Umbilical cord (tissue), 2 donors: ENCODE results near the gene DYDC1. TPM values are rescaled to one million over a fixed set of nuclear protein-coding genes. Genes with fewer than 3 reads are reported as not detected.
"Not testable (repeated sequence)": the region's sequence is repeated elsewhere in the genome, so short reads cannot be mapped to it uniquely, and the experiment has no call there.

Experiments
- DNase-seq: peaks from one replicate; pipeline ENCODE4 v3.0.0-alpha.2; 2015; ENCODE audit warnings: low spot score
- total RNA-seq: library from RNA; depleted of rRNA; stranded (reverse); fragments of >200 nt; gene quantifications from one replicate; pipeline ENCODE4 v1.2.3, GENCODE V29; 2014; ENCODE audit warnings: low replicate concordance; ENCODE audit not compliant: insufficient read depth

The DYDC1 gene
- total RNA-seq, 1 donor from 2014 or later, result not detected

DNA sequence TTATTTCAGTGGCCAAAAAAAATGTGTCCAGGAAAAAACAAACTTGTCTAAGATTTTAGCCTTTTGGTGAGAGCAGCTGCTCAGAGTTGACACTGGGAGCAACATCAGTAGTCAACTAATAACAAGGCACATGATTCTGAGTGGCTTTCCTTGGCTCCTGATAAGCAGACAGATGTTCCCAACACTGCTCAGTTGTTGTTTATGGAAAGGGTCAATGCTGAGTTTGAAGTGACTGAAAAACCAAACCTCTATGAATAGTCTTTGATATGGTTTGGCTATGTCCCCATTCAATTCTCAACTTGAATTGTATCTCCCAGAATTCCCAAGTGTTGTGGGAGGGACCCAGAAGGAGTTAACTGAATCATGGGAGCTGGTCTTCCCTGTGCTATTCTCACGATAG is 12.3 kb downstream of the DYDC1 start:
- no peak for DNase-seq

DNA sequence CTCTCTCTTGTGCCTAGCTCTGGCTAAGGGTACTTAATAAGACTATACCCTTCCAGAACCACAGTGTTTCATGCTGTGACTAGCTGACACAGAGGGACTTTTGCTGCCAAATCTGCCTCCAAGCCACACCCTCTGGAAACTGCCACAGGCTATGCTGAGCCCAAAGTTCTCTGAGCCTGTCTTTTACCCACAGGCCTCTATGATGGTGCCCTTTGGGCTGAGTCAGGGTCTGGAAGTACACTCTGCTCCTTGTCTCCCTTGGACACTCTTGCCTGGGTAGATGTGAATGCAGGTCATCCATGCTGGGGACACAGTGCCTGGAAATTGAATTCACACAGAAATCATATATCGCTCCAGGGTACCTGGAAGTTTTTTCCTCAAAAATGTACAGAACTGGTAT is 22.6 kb downstream of the DYDC1 start:
- no peak for DNase-seq

DNA sequence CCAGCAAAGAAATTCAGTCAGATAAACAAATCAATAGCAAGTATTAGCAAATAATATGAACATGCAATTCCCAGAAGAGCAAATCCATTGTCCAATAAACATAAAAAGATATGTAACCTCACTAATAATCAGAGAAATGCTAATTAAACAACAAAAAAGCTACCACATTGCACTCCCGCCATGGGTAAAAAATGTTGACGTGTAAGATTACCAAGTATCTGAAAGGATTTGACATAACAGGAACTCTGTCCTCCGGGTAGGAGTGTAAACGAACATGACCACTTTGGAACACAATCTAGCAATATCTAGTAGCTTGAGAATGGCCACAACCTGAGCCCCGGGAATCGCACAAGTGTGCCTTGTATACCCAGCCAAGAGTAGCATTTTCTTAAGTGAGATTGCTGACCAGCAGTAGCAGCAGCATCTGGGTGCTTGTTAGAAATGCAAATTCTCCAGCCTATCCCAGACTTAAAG is 31.6 kb downstream of the DYDC1 start:
- DNase-seq, result no peak

DNA sequence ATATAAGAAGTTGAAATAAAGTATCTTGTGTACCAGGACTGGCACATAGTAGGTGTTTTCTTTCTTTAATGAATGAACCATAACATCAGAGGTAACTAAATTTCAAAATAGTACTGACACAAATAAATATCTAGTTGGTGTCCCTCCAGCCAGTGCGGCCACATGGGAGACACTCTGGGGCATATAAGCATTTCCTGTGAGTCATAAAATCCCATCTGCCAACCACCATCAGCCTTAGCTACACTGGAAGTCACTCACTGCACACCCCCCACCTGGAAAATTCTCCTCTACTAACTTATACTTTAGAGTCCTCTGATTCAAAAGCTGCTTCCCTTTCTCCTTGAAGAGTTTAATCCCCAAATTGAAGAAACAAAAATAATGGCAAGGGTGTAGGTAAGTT is 32.5 kb downstream of the DYDC1 start:
- no peak for DNase-seq

DNA sequence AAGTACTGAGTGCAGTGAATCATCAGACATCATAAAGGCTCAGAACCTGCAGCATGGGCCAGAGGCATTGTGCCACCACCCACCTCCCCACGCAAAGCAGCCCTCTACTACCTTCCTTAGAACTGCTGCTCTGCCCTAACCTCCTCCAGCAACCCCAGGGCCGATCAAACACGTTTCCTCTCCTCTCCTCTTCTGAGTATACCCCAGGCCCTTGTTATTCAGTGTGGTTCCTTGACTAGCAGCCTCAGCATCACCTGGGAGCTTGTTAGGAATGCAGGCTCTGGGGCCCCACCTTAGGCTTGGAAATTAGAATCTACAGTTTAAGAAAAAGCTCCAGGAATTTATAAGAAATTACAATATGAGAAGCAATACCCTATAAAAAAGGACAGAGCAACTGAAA is 33.2 kb downstream of the DYDC1 start:
- no peak for DNase-seq

DNA sequence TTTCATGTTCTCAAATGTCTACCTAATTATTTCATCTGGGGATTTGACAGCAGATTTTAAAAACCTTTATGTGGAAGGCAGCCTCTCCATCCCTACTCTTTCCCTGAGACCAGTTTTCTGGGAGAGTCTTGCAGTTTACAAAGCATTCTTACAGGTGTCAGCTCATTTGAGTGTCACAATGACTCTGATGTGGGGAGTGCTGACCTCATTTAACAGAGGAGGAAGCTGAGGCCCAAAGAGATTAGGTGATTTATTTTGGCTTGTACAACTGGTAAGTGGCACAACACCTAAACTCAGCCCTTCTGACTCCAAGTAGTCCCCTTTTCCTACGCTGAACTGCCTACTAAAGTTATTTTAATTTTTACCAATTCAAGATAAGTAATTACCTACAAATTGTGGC is 33.8 kb downstream of the DYDC1 start:
- DNase-seq, result no peak

DNA sequence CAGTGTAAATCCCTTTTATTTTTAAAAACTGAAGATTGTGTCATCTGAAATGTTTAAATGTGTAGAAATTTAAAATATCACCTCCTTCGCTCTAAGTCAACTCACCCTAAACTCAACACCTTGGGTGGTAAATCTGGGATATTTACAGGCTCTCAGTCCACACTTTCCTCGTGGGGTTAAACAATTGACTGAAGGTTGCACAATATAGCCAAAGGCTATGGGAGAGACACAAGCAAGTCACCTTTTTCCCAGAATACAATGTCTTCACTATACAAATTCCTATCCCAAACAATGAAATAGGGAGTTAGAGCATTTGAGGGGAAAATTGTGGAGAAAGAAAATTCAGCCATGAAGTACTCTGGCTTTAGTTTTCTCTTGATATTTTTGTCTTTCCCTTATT is 34.4 kb downstream of the DYDC1 start:
- no peak for DNase-seq

DNA sequence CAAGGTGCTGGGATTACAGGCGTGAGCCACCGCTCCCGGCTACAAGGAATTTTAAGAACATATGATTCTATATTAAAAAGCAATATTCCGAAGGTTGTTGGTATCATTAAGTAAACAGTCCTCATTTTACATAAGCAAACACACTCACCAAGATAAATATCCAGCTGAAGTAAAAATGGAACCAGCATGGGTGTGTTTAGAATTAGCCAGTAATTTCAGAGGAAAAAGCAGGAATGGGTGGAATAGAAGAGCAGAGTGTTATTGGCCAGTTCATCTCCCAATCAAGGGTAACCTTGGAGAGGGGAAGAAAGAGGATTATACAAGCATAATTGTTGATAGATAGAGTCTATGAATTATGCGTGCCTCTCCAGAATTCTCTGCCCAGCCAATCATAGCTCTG is 35.4 kb downstream of the DYDC1 start:
- DNase-seq, result no peak

DNA sequence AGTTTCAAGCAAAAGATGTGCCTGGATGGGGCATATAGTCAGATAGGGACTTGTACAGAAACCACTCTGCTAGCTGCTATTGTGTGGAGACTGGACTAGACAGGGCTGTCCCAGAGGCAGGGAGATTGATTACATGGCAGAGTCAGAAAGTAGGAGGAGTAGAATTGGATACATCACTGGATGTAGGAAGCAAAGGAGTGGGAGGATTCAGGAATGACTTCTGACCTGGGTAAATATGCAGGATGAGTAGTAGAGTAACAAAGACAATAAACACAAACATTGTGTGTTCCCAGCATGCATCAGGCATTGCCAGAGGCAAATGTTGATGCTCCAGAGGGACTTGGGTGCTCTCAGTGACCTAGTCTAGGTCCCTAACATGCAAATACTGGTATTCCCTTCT is 36.2 kb downstream of the DYDC1 start:
- DNase-seq, result no peak

DNA sequence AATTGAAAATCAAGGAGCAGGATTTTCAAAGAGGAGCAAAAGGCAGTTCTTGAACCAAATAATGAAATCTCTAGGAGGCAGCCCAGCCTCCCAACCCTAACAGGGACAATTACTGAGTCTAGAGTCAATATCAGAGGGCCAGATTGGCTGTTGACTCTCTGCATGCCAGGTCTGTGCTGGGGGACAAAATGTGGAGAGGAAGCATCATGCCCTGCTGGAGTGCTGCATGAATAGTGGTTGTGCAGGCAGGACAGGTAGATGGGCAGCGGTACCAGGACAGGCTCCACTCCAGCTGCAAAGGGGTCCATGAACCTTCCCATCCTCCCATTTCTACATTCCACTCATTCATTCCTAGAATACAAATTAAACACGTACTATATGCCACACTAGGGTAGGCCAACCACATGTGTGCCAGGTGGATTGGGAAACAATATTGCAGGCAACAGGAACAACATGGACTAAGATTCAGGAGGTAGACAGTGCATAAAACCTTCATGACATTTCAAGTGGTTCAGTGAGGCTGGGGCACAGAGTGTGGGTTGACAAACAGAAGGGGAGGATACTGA is 36.7 kb downstream of the DYDC1 start:
- DNase-seq, result no peak

DNA sequence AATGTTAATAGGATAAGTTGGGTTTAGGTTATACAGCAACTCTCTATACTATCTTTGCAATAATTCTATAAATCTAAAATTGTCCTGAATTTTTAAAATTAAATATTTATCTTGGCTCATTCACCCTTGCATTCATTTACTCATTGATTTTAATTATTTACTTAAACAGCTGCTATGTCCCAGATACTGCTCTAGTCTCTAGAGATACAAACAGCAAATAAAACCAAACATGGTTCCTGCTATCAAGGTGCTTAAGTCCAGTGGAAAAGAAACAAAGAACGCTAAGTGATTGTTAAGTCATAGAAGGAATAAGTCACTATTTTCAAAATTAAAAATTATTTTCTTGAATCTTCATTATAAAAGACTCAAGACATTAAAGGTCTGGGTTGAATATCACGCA is 37.2 kb downstream of the DYDC1 start:
- DNase-seq, result no peak

DNA sequence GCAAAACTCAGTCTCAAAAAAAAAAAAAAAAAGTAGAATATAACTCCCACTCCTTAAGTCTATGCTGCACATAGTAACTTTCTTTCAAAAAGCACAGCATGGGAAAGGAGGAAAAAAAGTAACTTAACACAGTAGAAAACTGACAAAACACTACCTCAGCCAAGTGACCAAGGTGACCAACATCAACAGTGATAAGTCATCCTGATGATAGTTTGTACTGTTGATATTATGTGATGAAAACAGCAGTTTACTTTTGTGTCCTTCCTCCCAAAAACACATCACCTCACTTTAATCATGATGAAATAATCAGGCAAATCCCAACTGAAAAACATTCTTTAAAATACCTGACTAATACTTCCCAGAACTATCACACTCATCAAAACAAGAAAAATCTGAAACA is 37.8 kb downstream of the DYDC1 start:
- no peak for DNase-seq

DNA sequence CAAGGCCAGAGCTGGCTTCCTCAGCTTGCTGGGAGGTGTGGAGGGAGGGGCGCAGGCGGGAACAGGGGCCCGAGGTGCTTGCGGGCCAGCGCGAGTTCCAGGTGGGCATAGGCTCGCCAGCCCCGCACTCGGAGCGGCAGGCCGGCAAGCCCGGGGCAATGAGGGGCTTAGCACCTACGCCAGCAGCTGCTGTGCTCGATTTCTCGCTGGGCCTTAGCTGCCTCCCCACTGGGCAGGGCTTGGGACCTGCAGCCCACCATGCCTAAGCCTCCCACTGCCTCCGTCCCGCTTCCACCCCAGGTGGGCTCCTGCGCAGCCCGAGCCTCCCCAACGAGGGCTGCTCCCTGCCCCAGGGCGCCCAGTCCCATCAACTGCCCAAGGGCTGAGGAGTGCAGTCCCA is 41.2 kb downstream of the DYDC1 start:
- DNase-seq, result no peak

DNA sequence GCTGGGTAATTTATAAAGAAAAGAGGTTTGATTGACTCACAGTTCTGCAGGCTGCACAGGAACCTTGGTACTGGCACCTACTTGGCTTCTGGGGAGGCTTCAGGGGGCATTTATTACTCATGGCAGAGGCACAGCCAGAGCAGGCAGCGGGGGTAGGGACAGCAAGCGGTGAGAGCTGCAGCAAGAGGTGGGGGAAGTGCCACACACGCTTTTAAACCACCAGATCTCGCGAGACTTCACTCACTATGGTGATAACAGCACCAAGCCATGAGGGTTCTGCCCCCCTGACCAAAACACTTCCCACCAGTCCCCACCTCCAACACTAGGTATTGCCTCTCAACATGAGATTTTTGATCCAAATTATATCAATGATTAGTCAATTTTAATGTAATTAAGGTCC is 43.0 kb downstream of the DYDC1 start:
- no peak for DNase-seq

DNA sequence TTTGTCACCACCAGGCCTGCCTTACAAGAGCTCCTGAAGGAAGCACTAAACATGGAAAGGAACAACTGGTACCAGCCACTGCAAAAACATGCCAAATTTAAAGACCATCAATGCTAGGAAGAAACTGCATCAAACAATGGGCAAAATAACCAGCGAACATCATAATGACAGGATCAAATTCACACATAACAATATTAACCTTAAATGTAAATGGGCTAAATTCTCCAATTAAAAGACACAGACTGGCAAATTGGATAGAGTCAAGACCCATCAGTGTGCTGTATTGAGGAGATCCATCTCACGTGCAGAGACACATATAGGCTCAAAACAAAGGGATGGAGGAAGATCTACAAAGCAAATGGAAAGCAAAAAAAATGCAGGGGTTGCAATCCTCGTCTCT is 50.6 kb downstream of the DYDC1 start:
- DNase-seq, result not testable (repeated sequence)

DNA sequence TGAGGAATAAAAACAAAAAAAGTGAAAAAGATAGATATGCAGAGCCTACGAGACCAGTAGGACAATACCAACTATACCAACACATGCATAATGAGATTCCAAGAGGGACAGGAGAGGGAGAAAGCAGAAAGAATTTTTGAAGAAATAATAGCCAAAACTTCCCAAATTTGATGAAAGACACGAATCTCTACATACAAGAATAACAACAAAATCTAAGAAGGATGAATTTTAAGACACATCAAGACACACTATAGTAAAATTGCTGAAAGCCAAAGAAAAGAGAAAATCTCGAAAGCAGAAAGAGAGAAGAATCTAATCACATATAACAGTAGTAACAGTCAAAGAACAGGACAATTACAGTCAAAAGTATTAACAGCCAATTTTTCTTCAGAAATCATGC is 59.6 kb downstream of the DYDC1 start:
- DNase-seq, result no peak

DNA sequence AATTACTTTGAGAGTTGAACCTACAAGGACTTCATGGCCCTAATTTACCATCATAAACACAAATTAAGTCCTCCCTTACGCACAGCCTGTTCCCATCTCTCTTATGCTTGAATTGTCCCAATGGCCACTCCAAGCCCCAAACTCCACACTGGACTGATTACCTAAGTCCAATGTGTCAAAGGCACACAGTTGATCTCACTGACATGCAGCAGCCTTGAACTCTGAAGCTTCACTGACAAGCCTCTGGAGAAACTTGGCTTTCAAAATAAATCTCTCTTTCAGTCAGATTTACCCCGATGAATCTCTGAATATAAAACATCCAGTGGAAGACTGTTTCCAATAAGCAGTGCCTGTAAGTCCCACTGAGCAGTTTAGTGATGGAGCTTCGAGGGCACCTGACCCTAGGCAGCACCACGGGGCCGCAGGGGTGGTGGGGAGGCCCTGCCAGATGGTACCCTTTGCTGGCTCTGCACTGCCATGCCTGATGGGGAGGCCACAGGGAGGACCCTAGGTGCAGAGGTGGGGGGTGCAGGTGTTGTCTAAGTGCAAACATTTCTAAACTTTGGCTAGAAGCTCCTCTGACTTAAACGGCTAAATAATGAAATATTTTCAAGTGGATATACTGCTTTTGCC is 63.8 kb downstream of the DYDC1 start:
- DNase-seq, result no peak

DNA sequence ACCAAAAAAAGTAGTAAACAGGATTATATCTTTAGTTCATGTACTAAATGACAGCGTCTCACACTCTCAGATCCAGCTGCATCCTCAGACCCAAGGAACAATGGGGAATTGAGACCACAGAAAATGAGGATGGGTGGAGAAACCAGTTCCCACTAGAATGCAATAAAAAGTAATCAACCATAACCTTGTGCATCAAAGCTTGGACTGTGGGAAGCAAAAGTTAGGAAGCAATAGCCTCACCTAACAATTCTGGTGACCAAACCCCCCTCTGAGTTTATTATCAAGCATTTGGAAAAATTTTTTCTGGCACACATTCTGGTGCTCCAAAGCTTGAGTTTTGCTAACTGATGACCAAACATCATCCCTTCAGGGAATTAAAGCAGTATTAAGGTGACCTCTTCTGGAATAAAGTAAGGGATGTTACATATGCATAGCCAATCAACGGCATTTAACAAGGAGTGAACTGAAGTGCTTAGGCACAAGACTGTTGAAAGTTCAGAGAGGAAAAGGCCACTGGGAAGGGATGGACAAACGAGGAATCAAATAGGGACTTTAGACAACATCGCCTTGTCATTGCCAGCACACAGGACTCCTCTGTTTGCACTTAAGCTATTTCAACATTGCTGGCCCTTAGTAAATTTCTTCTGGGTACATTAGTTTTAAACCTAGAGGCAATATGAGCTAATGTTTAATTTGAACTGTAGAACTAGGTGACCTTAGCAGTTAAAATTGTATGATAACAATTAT is 65.9 kb downstream of the DYDC1 start:
- no peak for DNase-seq

DNA sequence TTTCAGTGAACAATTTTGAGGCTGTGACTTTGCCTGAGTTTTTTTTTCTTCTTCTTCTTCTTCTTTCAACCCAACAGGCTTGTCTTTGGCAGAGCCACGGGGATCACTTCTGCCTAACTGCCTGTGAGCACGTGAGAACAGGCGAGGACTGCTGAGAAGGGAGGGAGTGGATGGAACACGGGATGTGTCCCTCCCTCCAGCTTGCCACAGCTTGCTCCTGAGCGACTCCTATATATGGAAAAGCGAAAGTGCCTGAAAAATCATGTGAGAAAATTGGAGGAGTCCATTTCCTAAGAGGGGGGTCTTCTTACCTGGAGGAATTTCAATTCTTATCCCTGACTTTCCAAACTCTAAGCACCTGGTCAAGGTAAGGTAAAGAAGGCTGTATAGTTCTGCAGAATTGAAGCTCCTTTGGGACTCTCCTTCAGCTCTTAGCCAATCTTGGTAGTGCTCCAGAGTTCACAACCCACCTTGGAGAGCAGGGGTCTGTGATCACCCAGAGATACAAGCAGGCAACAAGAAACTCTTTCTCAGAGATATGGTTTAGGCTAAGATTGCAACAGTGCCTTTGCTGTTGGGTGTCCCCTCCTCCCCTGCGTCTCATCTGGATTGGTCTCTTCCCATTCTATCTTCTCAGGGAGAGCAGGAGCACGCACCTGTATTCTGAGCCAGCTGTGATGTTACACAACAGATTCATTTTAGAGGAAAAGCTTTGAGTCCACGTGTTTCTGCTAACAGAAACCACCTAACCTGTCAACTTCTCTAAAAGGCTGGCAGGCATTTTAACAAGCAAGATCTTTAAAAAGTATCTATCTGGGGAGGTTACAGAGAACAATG is 66.9 kb downstream of the DYDC1 start, which contains the start of gene MAT1A:
Gene MAT1A (minus strand): TSS at position 208 of the 837 bp plus-strand sequence. CDS start 235 bp downstream, outside the sequence.
- no peak for DNase-seq

DNA sequence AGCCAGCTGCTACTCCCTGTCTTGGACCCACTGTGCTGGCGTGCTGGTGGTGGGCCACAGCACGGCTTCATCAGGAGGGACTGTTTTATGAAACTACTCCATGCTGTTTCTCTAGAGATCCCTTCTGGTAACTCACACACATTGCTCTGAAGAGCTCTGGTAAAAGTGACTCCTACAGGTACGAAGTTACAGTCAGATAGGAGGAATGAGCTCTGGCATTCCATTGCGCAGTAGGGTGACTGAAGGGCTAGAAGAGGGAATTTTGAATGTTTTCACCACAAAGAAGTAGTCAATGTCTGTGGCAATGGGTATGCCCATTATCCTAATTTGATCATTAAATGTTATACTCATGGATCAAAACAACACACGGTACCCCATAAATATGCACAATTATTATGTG is 67.7 kb downstream of the DYDC1 start:
- no peak for DNase-seq
